SK-N-SH treated with all-trans-retinoic acid at 6 μM for 48 hours (cell line): ENCODE data around the gene THY1.

Experiments used
- ATAC-seq: fragments of 200-7000 bp; cut with Tn5 transposase; 3 replicates; pipeline ENCODE4 v1.9.1; 2020; ENCODE audit warnings: mild to moderate bottlenecking, moderate library complexity
- ARNTL ChIP-seq: fragments of 450-650 bp; formaldehyde crosslinking; IDR thresholded peaks from 2 replicates; pipeline ENCODE4 v1.5.0; 2020; ENCODE audit warnings: low read depth, mild to moderate bottlenecking, moderate library complexity, borderline replicate concordance
- BACH2 ChIP-seq: fragments of 250-450 bp; sonication (Bioruptor Pico); IDR thresholded peaks from 2 replicates; pipeline ENCODE4 v1.9.0; 2021; ENCODE audit warnings: mild to moderate bottlenecking, borderline replicate concordance
- CREB5 ChIP-seq: fragments of 250-450 bp; sonication (Bioruptor Pico); IDR thresholded peaks from 2 replicates; pipeline ENCODE4 v1.5.1; 2020; ENCODE audit warnings: low read depth, mild to moderate bottlenecking, moderate library complexity
- CSDC2 ChIP-seq: fragments of 250-450 bp; sonication (Bioruptor Pico); IDR thresholded peaks from 2 replicates; pipeline ENCODE4 v1.5.0; 2020; ENCODE audit warnings: mild to moderate bottlenecking, moderate library complexity
- CSRNP3 ChIP-seq: fragments of 250-450 bp; sonication (Bioruptor Pico); IDR thresholded peaks from 2 replicates; pipeline ENCODE4 v1.5.1; 2021; ENCODE audit warnings: mild to moderate bottlenecking, moderate library complexity
- ESRRG ChIP-seq: fragments of 250-450 bp; sonication (Bioruptor Pico); IDR thresholded peaks from 2 replicates; pipeline ENCODE4 v1.6.1; 2021; ENCODE audit warnings: mild to moderate bottlenecking
- ISL1 ChIP-seq: fragments of 250-450 bp; sonication (Bioruptor Pico); IDR thresholded peaks from 2 replicates; pipeline ENCODE4 v2.1.2; 2022; ENCODE audit warnings: mild to moderate bottlenecking, moderate library complexity
- OSR1 ChIP-seq: fragments of 250-450 bp; sonication (Bioruptor Pico); IDR thresholded peaks from 2 replicates; pipeline ENCODE4 v1.8.0; 2022; ENCODE audit warnings: moderate library complexity, mild to moderate bottlenecking, inconsistent platforms
- PATZ1 ChIP-seq: fragments of 250-450 bp; sonication (Bioruptor Pico); IDR thresholded peaks from 2 replicates; pipeline ENCODE4 v1.8.0; 2020; ENCODE audit warnings: mild to moderate bottlenecking, moderate library complexity, borderline replicate concordance
- POU6F1 ChIP-seq: fragments of 250-450 bp; sonication (Bioruptor Pico); IDR thresholded peaks from 2 replicates; pipeline ENCODE4 v1.8.0; 2021; ENCODE audit warnings: low read depth, mild to moderate bottlenecking, moderate library complexity, borderline replicate concordance
- RARB ChIP-seq: fragments of 250-450 bp; sonication (Bioruptor Pico); IDR thresholded peaks from 2 replicates; pipeline ENCODE4 v1.8.0; 2021; ENCODE audit warnings: mild to moderate bottlenecking, moderate library complexity
- TCF4 ChIP-seq: fragments of 250-450 bp; sonication (Bioruptor Pico); IDR thresholded peaks from 2 replicates; pipeline ENCODE4 v1.8.0; 2021; ENCODE audit warnings: mild to moderate bottlenecking, moderate library complexity, borderline replicate concordance
- ZC3H10 ChIP-seq: fragments of 250-450 bp; sonication (Bioruptor Pico); IDR thresholded peaks from 2 replicates; pipeline ENCODE4 v1.5.1; 2021; ENCODE audit warnings: mild to moderate bottlenecking, moderate library complexity
- ZFP30 ChIP-seq: fragments of 450-650 bp; formaldehyde crosslinking; IDR thresholded peaks from 2 replicates; pipeline ENCODE4 v1.5.0; 2022; ENCODE audit warnings: mild to moderate bottlenecking, moderate library complexity
- ZNF70 ChIP-seq: fragments of 450-650 bp; formaldehyde crosslinking; IDR thresholded peaks from 2 replicates; pipeline ENCODE4 v1.5.0; 2020; ENCODE audit warnings: mild to moderate bottlenecking, moderate library complexity
- ZNF8 ChIP-seq: fragments of 450-650 bp; formaldehyde crosslinking; IDR thresholded peaks from 2 replicates; pipeline ENCODE4 v1.5.0; 2020; ENCODE audit warnings: mild to moderate bottlenecking, moderate library complexity

Gene THY1

GRCh38 chr11:119470317-119471291 lies 47.6 kb upstream of the THY1 start:
- ATAC-seq = peak; percentile 89

GRCh38 chr11:119469506-119469905 lies 46.5 kb upstream of the THY1 start:
- ATAC-seq = no peak
- TF ChIP-seq ZNF70 (CRISPR knock-in tag) (no peak), ESRRG (CRISPR knock-in tag) (no peak), RARB (CRISPR knock-in tag) (no peak), ZC3H10 (CRISPR knock-in tag) (no peak), OSR1 (CRISPR knock-in tag) (no peak)

More at GRCh38 chr11:119470317-119471291, 47.6 kb upstream of the THY1 start:
- no peak for TF ChIP-seq POU6F1 (CRISPR knock-in tag)
- TF ChIP-seq BACH2 (CRISPR knock-in tag) = no peak

GRCh38 chr11:119468511-119468910 lies 45.5 kb upstream of the THY1 start:
- ATAC-seq = no peak
- TF ChIP-seq ZFP30 (CRISPR knock-in tag) (no peak), ARNTL (no peak), ISL1 (no peak), RARB (CRISPR knock-in tag) (no peak), CSRNP3 (CRISPR knock-in tag) (no peak), BACH2 (CRISPR knock-in tag) (no peak), ZC3H10 (CRISPR knock-in tag) (no peak), POU6F1 (CRISPR knock-in tag) (no peak)

GRCh38 chr11:119461229-119461963 lies 38.4 kb upstream of the THY1 start:
- ATAC-seq = peak; percentile 63
- TF ChIP-seq CSDC2 (CRISPR knock-in tag) (no peak), POU6F1 (CRISPR knock-in tag) (no peak), CREB5 (CRISPR knock-in tag) (no peak), ZNF8 (CRISPR knock-in tag) (no peak), BACH2 (CRISPR knock-in tag) (no peak), PATZ1 (CRISPR knock-in tag) (no peak), ZC3H10 (CRISPR knock-in tag) (no peak), ZNF70 (CRISPR knock-in tag) (no peak), CSRNP3 (CRISPR knock-in tag) (no peak), ESRRG (CRISPR knock-in tag) (no peak), TCF4 (CRISPR knock-in tag) (no peak), ISL1 (no peak), OSR1 (CRISPR knock-in tag) (no peak)
